Aorta (tissue), 5 donors: ENCODE data around the gene DNAJC30. TPM values are rescaled to one million over a fixed set of nuclear protein-coding genes. Genes with fewer than 3 reads are reported as not detected.
"Not testable (repeated sequence)": the region's sequence is repeated elsewhere in the genome, so short reads cannot be mapped to it uniquely, and the experiment has no call there.

ENCODE experiments used
- ATAC-seq: fragments of 200-7000 bp; cut with Tn5 transposase; one replicate; pipeline ENCODE4 v1.9.1; 2022; ENCODE audit warnings: moderate library complexity; ENCODE audit not compliant: low FRiP score
- DNase-seq, 2 donors: peaks; one replicate each; pipeline ENCODE4 v3.0.0-alpha.2; 2020
- H3K27ac ChIP-seq, 2 donors: one replicate each; pipeline ENCODE4 v1.5.1; 2013; ENCODE audit warnings: low read length in 2 of 2, mild to moderate bottlenecking in 2 of 2, moderate library complexity in 2 of 2, control low read depth in 1 of 2, inconsistent platforms in 1 of 2, low read depth in 1 of 2
- H3K27me3 ChIP-seq, 2 donors: one replicate each; pipeline ENCODE4 v1.6.1; 2013; ENCODE audit warnings: control low read depth in 1 of 2, low read length in 1 of 2, mild to moderate bottlenecking in 1 of 2, moderate library complexity in 1 of 2; ENCODE audit not compliant: insufficient read depth in 2 of 2, control insufficient read depth in 1 of 2
- H3K36me3 ChIP-seq, 2 donors: one replicate each; pipeline ENCODE4 v1.6.1; 2013; ENCODE audit warnings: control low read depth in 1 of 2, low read length in 1 of 2, mild to moderate bottlenecking in 1 of 2; ENCODE audit not compliant: insufficient read depth in 2 of 2, control insufficient read depth in 1 of 2
- H3K4me1 ChIP-seq, 2 donors: one replicate each; pipeline ENCODE4 v1.6.1; 2013; ENCODE audit warnings: low read length in 2 of 2, control low read depth in 1 of 2, mild to moderate bottlenecking in 1 of 2, moderate library complexity in 1 of 2; ENCODE audit not compliant: insufficient read depth in 2 of 2, control insufficient read depth in 1 of 2
- H3K4me3 ChIP-seq, 2 donors: one replicate each; pipeline ENCODE4 v1.5.1; 2013; ENCODE audit warnings: low read length in 2 of 2, control low read depth in 1 of 2, mild to moderate bottlenecking in 1 of 2
- H3K9me3 ChIP-seq: one replicate; pipeline ENCODE4 v1.6.1; 2013; ENCODE audit warnings: mild to moderate bottlenecking, low read length; ENCODE audit not compliant: control insufficient read depth
- WGBS, 2 donors: extraction: QIAGEN DNeasy Blood & Tissue Kit; methylation state at CpG; one replicate each; pipeline ENCODE4 v1.1.7; 2013; 5-methylcytosine and 5-hydroxymethylcytosine counted together
- intact Hi-C, 2 donors: fragments of 100-400 bp; cut with DNase I; formaldehyde crosslinking; loops; one replicate each; pipeline versions ENCODE4 v1.14.2 to v1.15.0; 2022
- polyA plus RNA-seq, 2 donors: library from polyadenylated mRNA; stranded (reverse); fragments of 200-250 nt; gene quantifications; one replicate each; pipeline ENCODE4 v1.2.3, GENCODE V29; 2013
- total RNA-seq, 2 donors: library from RNA; stranded (reverse); fragmentation: NEBNext Ultra II Directional; extraction: Animal tissue kit (Norgen Biotek cat#: 25700); gene quantifications; one replicate each; pipeline ENCODE4 v1.2.1, GENCODE V29; 2021
- donor health status: healthy with polysubstance abuse.
- donor health status: Bipolar disorder and iron deficiency.
- donor health status: DM: no; HTN: no; CAD: no.
- donor health status: DM: no; HTN: no; CAD: no.
- donor health status: DM: yes; HTN: yes; CAD: no.

Gene DNAJC30
- total and polyA plus RNA-seq, 4 donors, result 4.5 to 7.8 (median 5.9) TPM

DNA sequence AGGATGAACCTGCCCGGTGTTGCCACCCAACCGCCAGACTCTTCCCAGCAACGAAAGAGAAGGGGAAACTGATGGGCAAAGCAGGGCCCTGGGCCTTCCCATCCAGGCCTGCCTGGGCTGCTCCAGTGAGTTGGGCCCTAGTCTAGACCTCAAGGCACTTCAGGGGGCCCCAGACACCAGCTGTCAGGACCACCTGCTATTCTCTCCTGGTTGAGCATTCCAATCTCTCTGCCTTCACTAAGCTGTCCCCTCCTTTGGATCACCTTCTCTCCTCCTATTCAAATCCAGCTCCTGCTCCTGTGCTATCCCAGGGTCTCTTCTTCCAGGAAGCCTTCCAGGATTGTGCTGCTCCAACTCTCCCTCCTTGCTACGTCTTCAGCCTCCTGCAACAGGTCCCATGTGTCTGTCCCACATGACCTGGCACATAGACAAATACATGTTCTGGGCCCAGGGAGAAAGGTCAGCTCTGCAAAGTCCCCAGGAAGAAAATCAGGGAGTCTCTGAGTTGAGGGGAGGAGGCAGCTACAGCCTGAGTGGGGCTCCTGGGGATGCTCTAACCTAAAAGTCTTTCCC lies 33.2 kb upstream of the DNAJC30 start:
- H3K27ac ChIP-seq, result no peak overlapping the region

DNA sequence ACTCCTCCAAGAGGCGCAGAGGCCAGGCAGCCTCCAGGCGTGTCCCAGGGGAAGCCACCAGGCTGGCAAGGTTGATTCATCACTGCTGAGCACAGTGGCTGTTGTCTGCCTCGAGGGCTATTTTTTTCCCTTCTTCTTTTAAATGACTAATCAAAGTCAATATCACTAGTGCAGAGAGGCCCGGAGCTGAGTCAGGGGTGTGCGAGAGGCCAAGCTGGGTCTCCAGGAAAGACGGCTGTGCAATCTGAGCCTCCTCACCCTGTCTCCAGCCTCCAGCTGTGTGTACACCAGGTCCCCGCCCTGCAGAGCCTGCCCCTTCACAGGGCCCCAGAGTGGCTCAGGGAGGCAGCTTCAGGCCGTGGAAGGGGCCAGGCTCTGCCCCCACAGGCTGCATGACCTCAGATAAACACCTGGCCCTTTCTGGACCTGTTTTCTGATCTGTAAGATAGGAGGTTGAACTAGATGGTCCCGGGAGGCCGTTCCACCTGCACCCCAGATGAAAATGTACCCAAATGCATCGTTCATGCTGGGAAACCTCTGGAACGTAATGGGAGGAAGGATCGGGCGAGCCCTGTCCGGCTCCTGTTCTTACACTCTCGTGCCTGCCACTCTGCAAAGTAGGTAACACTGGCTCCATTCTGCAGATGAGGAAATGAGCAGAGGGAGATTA lies 32.5 kb upstream of the DNAJC30 start:
- 68 to 70% methylated on average over 16 of the region's 16 CpGs for WGBS, 2 donors
- DNase-seq (peak in 1 of 2 donors; percentile 69), ATAC-seq (no peak)
- Histone ChIP-seq H3K4me3 (no peak overlapping the region), H3K4me1 (no peaks in the 10 kb centered on the region), H3K36me3 (no peaks in the 10 kb centered on the region), H3K27me3 (no peaks in the 10 kb centered on the region), H3K9me3 (no peaks in the 10 kb centered on the region), H3K27ac (no peak overlapping the region)
- intact Hi-C loops, result no loop called here

More for the DNA sequence above, 33.2 kb upstream of the DNAJC30 start:
- ATAC-seq (no peak), DNase-seq (no peak)
- WGBS, 2 donors, result 72 to 74% methylated on average over 4 of the region's 4 CpGs
- H3K4me3 ChIP-seq, result no peak overlapping the region
- no peaks in the 10 kb centered on the region for H3K9me3 ChIP-seq
- no peaks in the 10 kb centered on the region for H3K27me3 ChIP-seq
- no peaks in the 10 kb centered on the region for H3K36me3 ChIP-seq
- H3K4me1 ChIP-seq, result no peaks in the 10 kb centered on the region
- intact Hi-C loops, result no loop called here

DNA sequence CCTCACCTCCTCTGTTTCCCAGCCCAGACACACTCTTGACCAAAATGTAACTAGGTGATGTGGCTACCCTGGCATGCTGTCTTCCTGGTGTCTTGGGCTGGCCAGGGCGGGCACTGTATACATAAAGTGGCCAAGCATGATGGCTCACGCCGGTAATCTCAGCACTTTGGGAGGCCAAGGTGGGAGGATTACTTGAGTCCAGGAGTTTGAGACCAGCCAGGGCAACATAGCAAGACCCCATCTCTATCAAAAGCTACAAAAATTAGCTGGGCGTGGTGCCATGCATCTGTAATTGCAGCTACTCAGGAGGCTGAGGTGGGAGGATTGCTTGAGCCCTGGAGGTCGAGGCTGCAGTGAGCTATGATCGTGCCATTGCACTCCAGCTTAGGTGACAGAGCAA lies 30.1 kb upstream of the DNAJC30 start:
- intact Hi-C loops, H3K27me3 ChIP-seq, H3K4me1 ChIP-seq, DNase-seq, ATAC-seq, H3K4me3 ChIP-seq, H3K36me3 ChIP-seq, H3K27ac ChIP-seq, H3K9me3 ChIP-seq: not testable (repeated sequence)
- WGBS, 2 donors, result 95 to 99% methylated on average over 6 of the region's 6 CpGs

DNA sequence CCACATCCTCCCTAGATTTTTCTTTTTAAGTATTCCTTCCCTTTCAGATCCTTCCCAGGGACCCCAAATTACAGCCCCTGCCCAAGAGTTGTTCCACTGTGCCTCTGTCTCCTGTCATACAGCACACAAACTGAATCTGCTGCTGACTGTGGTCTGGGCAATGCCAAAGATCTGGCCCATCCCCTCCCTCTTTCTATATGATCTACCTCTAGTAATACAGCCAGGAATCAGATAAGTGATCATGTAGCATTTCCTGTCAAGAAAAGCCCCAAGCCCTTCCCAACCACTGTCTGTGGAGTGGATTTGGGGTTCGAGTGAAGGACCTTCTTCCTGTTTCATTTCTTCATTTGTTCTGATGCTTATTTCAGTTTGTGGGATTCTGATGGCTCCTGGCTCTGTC lies 29.5 kb upstream of the DNAJC30 start:
- no peaks in the 10 kb centered on the region for H3K4me1 ChIP-seq
- no peaks in the 10 kb centered on the region for H3K9me3 ChIP-seq
- intact Hi-C loops, result no loop called here
- no peak for ATAC-seq
- no peak overlapping the region for H3K27ac ChIP-seq
- H3K36me3 ChIP-seq, result no peaks in the 10 kb centered on the region
- H3K27me3 ChIP-seq, result no peaks in the 10 kb centered on the region
- no peak overlapping the region for H3K4me3 ChIP-seq
- DNase-seq, result no peak
- 89% methylated on average over 1 of the region's 1 CpG for WGBS, 2 donors

DNA sequence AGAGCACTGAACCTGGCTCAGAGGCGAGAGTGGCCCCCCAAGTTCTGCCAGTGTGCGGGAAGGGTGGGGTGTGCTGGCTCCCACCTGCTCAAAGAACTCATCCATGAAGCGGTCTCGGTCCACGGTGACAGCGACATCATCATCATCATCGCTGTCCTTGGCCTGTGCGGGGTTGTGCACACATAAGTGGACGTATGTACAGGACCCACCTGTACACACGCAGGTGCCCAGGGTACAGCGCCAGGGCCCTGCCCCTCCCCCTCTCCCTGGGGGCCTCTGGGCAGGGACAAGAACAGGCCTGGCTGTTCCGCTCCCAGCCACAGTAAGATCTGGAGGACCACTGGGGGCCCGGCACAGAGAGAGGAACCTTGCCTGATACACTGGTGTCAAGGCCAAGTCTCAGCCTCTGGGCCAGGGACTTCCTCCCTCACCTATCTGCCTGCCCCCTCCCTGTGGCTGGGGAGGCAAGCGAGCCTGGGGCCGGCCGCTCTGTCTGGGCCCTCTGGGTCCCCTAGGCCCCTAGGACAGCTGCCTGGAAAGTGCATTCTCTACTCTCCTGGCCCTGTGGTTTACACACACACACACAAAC lies 25.8 kb upstream of the DNAJC30 start:
- WGBS, 2 donors, result 91 to 98% methylated on average over 16 of the region's 16 CpGs
- no peaks in the 10 kb centered on the region for H3K9me3 ChIP-seq
- intact Hi-C loops, result no loop called here
- H3K36me3 ChIP-seq, result no peaks in the 10 kb centered on the region
- H3K4me3 ChIP-seq, result no peak overlapping the region
- H3K27ac ChIP-seq, result no peak overlapping the region
- H3K27me3 ChIP-seq, result no peaks in the 10 kb centered on the region
- DNase-seq, result no peak
- no peak for ATAC-seq
- no peaks in the 10 kb centered on the region for H3K4me1 ChIP-seq

DNA sequence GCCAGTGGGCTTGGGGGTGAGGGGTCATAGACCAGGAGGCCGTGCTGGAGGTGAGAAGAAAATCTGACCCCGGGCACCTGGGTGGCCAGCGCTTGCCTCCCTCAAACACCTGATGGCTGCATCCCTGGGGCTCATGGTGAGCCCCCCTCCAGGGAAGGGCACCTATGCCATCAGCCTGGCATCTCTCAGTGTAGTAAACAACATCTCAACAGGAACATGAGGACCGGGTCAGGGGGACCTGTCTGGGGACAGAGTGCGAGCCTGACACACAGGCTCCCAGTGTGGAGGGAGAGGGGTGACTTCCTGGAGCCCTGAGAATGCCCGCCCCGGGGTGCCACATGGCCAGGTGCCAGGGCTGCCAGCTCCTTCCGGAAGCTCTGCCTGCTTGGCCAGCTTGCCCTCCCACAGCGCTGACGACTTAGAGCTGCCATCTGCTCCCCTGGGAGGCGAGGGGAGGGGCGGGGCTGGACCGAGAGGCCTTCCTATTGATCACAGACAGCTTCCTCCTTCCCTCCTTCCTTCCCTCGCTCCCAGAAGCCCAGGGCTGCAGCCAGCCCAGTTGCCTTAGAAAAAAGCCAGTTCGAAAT lies 23.9 kb upstream of the DNAJC30 start:
- Histone ChIP-seq H3K9me3 (no peaks in the 10 kb centered on the region), H3K4me1 (no peaks in the 10 kb centered on the region), H3K27me3 (no peaks in the 10 kb centered on the region), H3K27ac (no peak overlapping the region), H3K4me3 (no peak overlapping the region), H3K36me3 (no peaks in the 10 kb centered on the region)
- intact Hi-C loops, result no loop called here
- ATAC-seq, result no peak
- peak in 1 of 2 donors; percentile 80 for DNase-seq
- 67 to 69% methylated on average over 15 of the region's 15 CpGs for WGBS, 2 donors

DNA sequence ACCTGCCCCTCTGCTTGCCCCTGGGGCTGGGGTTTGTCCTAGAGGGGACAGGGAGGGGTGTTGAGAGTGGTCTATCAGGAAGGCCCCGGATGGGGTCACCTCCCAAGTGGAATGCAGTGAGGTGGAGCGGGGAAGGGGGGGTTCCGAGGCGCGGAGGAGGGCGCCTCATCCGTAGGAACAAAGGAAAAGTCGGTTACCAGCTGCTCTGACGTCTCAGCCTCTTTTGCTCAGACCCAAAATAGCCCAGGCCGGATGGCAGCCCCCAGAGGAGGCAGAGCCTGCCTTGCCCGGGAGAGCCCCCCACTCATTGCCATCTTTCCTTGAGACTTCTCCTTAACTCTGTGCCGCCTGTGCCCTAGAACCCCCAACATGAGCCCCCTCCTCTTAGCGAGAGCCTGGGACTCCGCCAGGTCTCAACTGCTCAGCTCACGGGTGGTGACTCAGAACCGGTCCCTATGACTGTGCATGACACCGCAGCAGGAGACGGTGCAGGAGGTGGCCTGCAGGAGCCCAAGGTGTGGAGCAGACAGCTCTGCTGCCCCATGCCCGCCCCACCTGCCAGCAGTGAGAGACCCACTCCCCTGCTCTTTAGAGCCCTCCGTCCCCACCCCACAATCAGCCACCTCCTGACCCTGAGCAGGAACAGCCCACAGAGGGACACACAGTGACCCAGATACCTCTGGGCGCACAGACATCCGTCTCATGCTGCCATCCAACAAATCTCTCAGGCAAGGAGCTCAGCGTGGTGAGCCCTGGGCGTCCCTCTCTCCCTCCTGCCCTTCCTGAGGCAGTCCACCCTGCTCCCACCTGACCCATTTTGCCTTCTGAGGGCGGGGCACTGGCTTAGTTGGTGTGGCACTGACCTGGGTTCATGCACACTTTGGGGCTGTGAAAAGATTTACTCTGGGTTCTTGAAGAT lies 23.1 kb upstream of the DNAJC30 start:
- H3K27ac ChIP-seq, result no peak overlapping the region

DNA sequence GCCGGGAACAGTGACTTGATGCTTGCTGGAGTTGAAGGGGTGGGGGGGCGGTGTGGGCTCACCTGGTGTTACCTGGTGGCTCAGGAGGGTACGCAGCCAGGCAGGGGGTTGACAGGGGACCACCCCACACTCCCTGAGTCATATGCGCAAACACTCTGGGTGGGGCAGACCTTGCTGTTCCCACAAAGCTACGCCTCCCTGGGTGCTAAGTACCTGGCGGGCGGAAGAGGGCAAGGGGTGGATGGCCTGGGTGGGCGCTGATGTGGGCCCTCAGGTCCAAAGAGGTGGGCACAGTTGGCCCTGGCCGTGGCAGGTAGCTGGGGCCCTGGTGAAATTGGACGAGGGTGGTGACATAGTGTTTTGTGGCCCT lies 22.3 kb upstream of the DNAJC30 start:
- no peaks in the 10 kb centered on the region for H3K4me1 ChIP-seq
- ATAC-seq, result no peak
- intact Hi-C loops, result no loop called here
- 90 to 94% methylated on average over 10 of the region's 10 CpGs for WGBS, 2 donors
- H3K27ac ChIP-seq, result no peak overlapping the region
- no peaks in the 10 kb centered on the region for H3K27me3 ChIP-seq
- H3K9me3 ChIP-seq, result no peaks in the 10 kb centered on the region
- H3K4me3 ChIP-seq, result no peak overlapping the region
- no peaks in the 10 kb centered on the region for H3K36me3 ChIP-seq
- no peak for DNase-seq

More for the DNA sequence above, 23.1 kb upstream of the DNAJC30 start:
- ATAC-seq, result peak; percentile 28
- no peak overlapping the region for H3K4me3 ChIP-seq
- no peaks in the 10 kb centered on the region for H3K4me1 ChIP-seq
- no peak for DNase-seq
- H3K27me3 ChIP-seq, result no peaks in the 10 kb centered on the region
- H3K36me3 ChIP-seq, result no peaks in the 10 kb centered on the region
- no peaks in the 10 kb centered on the region for H3K9me3 ChIP-seq
- 76% methylated on average over 25 of the region's 25 CpGs for WGBS, 2 donors
- intact Hi-C loops, result no loop called here
